Testis (tissue), 2 donors: ENCODE results near the gene LAMP5.

Source experiments
- POLR2A ChIP-seq: fragments of 450-650 bp; IDR thresholded peaks from one replicate; pipeline ENCODE4 v1.6.1; 2017; ENCODE audit warnings: antibody characterized with exemption, mild to moderate bottlenecking, moderate library complexity
- TF ChIP-seq, protein P1 (sequence below), 3 experiments: fragments of 450-650 bp in 2 of 3; fragments of 200-600 bp in 1 of 3; sonication (generic) in 1 of 3; IDR thresholded peaks; one replicate each; pipeline ENCODE4 v1.5.1; 2016 to 2019; ENCODE audit warnings: antibody characterized with exemption in 3 of 3, mild to moderate bottlenecking in 2 of 3, moderate library complexity in 1 of 3

DNA sequence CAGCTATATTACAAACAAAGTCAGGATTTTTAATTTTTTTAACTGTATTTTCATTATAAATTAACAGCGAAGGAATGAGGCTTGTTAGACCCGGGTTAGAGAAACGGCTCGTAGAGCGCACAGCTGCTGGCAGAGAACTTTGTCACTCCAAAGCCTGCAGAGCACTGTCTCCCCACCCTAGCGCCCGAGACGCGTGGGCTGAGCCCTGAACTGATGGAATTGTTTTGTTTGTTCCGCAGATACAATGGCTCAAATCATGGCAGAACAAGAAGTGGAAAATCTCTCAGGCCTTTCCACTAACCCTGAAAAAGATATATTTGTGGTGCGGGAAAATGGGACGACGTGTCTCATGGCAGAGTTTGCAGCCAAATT is 810 bp downstream of the LAMP5 start:
- TF ChIP-seq, protein P1, sequence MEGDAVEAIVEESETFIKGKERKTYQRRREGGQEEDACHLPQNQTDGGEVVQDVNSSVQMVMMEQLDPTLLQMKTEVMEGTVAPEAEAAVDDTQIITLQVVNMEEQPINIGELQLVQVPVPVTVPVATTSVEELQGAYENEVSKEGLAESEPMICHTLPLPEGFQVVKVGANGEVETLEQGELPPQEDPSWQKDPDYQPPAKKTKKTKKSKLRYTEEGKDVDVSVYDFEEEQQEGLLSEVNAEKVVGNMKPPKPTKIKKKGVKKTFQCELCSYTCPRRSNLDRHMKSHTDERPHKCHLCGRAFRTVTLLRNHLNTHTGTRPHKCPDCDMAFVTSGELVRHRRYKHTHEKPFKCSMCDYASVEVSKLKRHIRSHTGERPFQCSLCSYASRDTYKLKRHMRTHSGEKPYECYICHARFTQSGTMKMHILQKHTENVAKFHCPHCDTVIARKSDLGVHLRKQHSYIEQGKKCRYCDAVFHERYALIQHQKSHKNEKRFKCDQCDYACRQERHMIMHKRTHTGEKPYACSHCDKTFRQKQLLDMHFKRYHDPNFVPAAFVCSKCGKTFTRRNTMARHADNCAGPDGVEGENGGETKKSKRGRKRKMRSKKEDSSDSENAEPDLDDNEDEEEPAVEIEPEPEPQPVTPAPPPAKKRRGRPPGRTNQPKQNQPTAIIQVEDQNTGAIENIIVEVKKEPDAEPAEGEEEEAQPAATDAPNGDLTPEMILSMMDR (IDR thresholded peaks at IDR 0.05): no peak
- no peak for TF ChIP-seq POLR2A
